HL-60 (cell line): ENCODE data around the gene POR.

Source experiments
- POLR2AphosphoS5 ChIP-seq: IDR thresholded peaks from 2 replicates; pipeline ENCODE4 v1.6.1; 2012; ENCODE audit warnings: low read depth
- TF ChIP-seq, protein P1 (sequence below): IDR thresholded peaks from one replicate; pipeline ENCODE4 v1.5.1; 2011; ENCODE audit warnings: low read length, control low read depth, inconsistent platforms; ENCODE audit not compliant: insufficient read depth
- TF ChIP-seq, protein P2 (sequence below): IDR thresholded peaks from 2 replicates; pipeline ENCODE4 v1.6.1; 2012; ENCODE audit warnings: low read depth; ENCODE audit not compliant: insufficient replicate concordance

DNA sequence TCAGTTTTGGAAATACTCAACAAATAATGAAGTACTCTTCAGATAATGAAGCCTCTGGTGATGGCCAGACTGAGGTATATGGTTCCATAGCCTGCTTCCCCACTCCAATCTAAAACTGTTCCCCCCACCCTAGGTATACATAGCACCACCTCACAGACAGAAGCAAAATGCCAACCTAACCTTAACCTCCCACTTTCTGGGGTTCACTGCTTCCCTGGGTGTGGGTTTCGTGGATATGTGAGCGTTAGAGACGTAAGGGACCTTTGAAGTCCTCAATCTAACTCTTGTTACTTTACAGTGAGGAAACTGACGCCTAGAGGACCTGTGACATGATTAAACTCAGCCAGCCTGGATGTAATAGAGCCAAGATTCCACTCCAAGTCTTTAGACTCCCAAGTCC lies 34.7 kb upstream of the POR start:
- TF ChIP-seq, protein P1, sequence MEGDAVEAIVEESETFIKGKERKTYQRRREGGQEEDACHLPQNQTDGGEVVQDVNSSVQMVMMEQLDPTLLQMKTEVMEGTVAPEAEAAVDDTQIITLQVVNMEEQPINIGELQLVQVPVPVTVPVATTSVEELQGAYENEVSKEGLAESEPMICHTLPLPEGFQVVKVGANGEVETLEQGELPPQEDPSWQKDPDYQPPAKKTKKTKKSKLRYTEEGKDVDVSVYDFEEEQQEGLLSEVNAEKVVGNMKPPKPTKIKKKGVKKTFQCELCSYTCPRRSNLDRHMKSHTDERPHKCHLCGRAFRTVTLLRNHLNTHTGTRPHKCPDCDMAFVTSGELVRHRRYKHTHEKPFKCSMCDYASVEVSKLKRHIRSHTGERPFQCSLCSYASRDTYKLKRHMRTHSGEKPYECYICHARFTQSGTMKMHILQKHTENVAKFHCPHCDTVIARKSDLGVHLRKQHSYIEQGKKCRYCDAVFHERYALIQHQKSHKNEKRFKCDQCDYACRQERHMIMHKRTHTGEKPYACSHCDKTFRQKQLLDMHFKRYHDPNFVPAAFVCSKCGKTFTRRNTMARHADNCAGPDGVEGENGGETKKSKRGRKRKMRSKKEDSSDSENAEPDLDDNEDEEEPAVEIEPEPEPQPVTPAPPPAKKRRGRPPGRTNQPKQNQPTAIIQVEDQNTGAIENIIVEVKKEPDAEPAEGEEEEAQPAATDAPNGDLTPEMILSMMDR, result no peak
- TF ChIP-seq POLR2AphosphoS5, result no peak
- TF ChIP-seq, protein P2, sequence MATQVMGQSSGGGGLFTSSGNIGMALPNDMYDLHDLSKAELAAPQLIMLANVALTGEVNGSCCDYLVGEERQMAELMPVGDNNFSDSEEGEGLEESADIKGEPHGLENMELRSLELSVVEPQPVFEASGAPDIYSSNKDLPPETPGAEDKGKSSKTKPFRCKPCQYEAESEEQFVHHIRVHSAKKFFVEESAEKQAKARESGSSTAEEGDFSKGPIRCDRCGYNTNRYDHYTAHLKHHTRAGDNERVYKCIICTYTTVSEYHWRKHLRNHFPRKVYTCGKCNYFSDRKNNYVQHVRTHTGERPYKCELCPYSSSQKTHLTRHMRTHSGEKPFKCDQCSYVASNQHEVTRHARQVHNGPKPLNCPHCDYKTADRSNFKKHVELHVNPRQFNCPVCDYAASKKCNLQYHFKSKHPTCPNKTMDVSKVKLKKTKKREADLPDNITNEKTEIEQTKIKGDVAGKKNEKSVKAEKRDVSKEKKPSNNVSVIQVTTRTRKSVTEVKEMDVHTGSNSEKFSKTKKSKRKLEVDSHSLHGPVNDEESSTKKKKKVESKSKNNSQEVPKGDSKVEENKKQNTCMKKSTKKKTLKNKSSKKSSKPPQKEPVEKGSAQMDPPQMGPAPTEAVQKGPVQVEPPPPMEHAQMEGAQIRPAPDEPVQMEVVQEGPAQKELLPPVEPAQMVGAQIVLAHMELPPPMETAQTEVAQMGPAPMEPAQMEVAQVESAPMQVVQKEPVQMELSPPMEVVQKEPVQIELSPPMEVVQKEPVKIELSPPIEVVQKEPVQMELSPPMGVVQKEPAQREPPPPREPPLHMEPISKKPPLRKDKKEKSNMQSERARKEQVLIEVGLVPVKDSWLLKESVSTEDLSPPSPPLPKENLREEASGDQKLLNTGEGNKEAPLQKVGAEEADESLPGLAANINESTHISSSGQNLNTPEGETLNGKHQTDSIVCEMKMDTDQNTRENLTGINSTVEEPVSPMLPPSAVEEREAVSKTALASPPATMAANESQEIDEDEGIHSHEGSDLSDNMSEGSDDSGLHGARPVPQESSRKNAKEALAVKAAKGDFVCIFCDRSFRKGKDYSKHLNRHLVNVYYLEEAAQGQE, result no peak
